Vagina (tissue), 2 donors: ENCODE results near the gene SLC16A12.

Source experiments
- POLR2A ChIP-seq, 2 donors: fragments of 450-650 bp; IDR thresholded peaks; one replicate each; pipeline ENCODE4 v1.6.1; 2017; ENCODE audit warnings: antibody characterized with exemption in 2 of 2, mild to moderate bottlenecking in 2 of 2, moderate library complexity in 2 of 2
- POLR2AphosphoS5 ChIP-seq, 2 donors: sonication (generic); formaldehyde crosslinking; IDR thresholded peaks; one replicate each; pipeline ENCODE4 v1.9.0; 2017; ENCODE audit warnings: antibody characterized with exemption in 2 of 2, mild to moderate bottlenecking in 2 of 2, low read depth in 1 of 2; ENCODE audit not compliant: insufficient read depth in 1 of 2
- TF ChIP-seq, protein P1 (sequence below), 3 experiments: fragments of 450-650 bp in 2 of 3; fragments of 200-600 bp in 1 of 3; sonication (generic) in 1 of 3; IDR thresholded peaks; one replicate each; pipeline ENCODE4 v1.5.1; 2017 to 2019; ENCODE audit warnings: antibody characterized with exemption in 3 of 3, mild to moderate bottlenecking in 2 of 3, moderate library complexity in 2 of 3

- TF ChIP-seq POLR2A (IDR thresholded peaks at IDR 0.05) (no peak), POLR2AphosphoS5 (IDR thresholded peaks at IDR 0.05; ENCODE audit: insufficient read depth in 1 of 2, low read depth in 1 of 2) (no peak)
- TF ChIP-seq, protein P1, sequence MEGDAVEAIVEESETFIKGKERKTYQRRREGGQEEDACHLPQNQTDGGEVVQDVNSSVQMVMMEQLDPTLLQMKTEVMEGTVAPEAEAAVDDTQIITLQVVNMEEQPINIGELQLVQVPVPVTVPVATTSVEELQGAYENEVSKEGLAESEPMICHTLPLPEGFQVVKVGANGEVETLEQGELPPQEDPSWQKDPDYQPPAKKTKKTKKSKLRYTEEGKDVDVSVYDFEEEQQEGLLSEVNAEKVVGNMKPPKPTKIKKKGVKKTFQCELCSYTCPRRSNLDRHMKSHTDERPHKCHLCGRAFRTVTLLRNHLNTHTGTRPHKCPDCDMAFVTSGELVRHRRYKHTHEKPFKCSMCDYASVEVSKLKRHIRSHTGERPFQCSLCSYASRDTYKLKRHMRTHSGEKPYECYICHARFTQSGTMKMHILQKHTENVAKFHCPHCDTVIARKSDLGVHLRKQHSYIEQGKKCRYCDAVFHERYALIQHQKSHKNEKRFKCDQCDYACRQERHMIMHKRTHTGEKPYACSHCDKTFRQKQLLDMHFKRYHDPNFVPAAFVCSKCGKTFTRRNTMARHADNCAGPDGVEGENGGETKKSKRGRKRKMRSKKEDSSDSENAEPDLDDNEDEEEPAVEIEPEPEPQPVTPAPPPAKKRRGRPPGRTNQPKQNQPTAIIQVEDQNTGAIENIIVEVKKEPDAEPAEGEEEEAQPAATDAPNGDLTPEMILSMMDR (IDR thresholded peaks at IDR 0.05): no peak
Measured at GRCh38 chr10:89440226-89441009, 95.0 kb downstream of the SLC16A12 start.
